ENCODE results near the gene PRR35.

GRCh38 chr16:591231-591630 is 31.0 kb downstream of the PRR35 start:
- TF ChIP-seq POLR2AphosphoS5 (IDR thresholded peaks at IDR 0.05; ENCODE audit: low read depth, low read length) (no peak), SIN3A (IDR thresholded peaks at IDR 0.05; ENCODE audit: borderline replicate concordance, insufficient read depth, low read length) (no peak), REST (IDR thresholded peaks at IDR 0.05; ENCODE audit: insufficient read depth in 1 of 2, low read depth in 2 of 2, low read length in 2 of 2) (no peak), TAF1 (IDR thresholded peaks at IDR 0.05; ENCODE audit: borderline replicate concordance, insufficient read depth, low read length) (no peak), FOXP2 (optimal IDR thresholded peaks at IDR 0.05; ENCODE audit: borderline replicate concordance, extremely low read depth, extremely low read length, insufficient read depth) (no peak)
